ENCODE results near the gene LRRC8A. TPM values are rescaled to one million over a fixed set of nuclear protein-coding genes. Genes with fewer than 3 reads are reported as not detected.
A peak's percentile ranks its signal among the peaks of the same experiment; 100 is the strongest.

Gene LRRC8A
- total and polyA plus RNA-seq, 2 of the 13 experiments (the other 11 are each of a cell fraction or from before 2014, with no cell fraction given): 16.1 to 40.6 TPM

- TF ChIP-seq ZNF292 (CRISPR knock-in tag; IDR thresholded peaks at IDR 0.05; ENCODE audit: borderline replicate concordance, low read depth) (no peak), ZNF605 (CRISPR knock-in tag; IDR thresholded peaks at IDR 0.05) (peak; percentile 18; the same call in 1 of the 2 replicates), TCF12 (IDR thresholded peaks at IDR 0.05) (no peak), TCF12 (CRISPR knock-in tag; IDR thresholded peaks at IDR 0.05) (no peak), ZNF20 (CRISPR knock-in tag; IDR thresholded peaks at IDR 0.05) (0 out of 2 replicates have a peak, but pooled peaks have one; percentile 32), NCOA2 (CRISPR knock-in tag; IDR thresholded peaks at IDR 0.05) (peak; percentile 41; the same call in 1 of the 2 replicates), ZNF773 (CRISPR knock-in tag; IDR thresholded peaks at IDR 0.05; ENCODE audit: borderline replicate concordance) (0 out of 2 replicates have a peak, but pooled peaks have one; percentile 18), ISL2 (CRISPR knock-in tag; IDR thresholded peaks at IDR 0.05) (peak; percentile 78; the same call in 1 of the 2 replicates), NFKBIZ (CRISPR knock-in tag; IDR thresholded peaks at IDR 0.05) (peak; percentile 79; the same call in 1 of the 2 replicates), ZSCAN21 (CRISPR knock-in tag; IDR thresholded peaks at IDR 0.05; ENCODE audit: borderline replicate concordance) (no peak), ATF7-NPFF (CRISPR knock-in tag; IDR thresholded peaks at IDR 0.05; ENCODE audit: low read depth) (peak; percentile 65; the same call in 1 of the 2 replicates), ZC3H13 (CRISPR knock-in tag; IDR thresholded peaks at IDR 0.05) (peak; percentile 97), ZNF382 (CRISPR knock-in tag; IDR thresholded peaks at IDR 0.05; ENCODE audit: borderline replicate concordance) (no peak), CCDC6 (CRISPR knock-in tag; IDR thresholded peaks at IDR 0.05) (peak; percentile 40; the same call in 1 of the 2 replicates), ZNF672 (CRISPR knock-in tag; IDR thresholded peaks at IDR 0.05) (0 out of 2 replicates have a peak, but pooled peaks have one; percentile 13), ZNF343 (CRISPR knock-in tag; IDR thresholded peaks at IDR 0.05) (peak; percentile 89), ZBTB21 (CRISPR knock-in tag; IDR thresholded peaks at IDR 0.05) (peak; percentile 39; the same call in 1 of the 2 replicates), ZNF577 (CRISPR knock-in tag; IDR thresholded peaks at IDR 0.05; ENCODE audit: borderline replicate concordance, low read depth) (no peak), SALL2 (CRISPR knock-in tag; IDR thresholded peaks at IDR 0.05) (peak; percentile 95; the same call in 1 of the 2 replicates), ZNF331 (CRISPR knock-in tag; IDR thresholded peaks at IDR 0.05) (peak; percentile 57), TP53 (CRISPR knock-in tag; conservative IDR thresholded peaks at IDR 0.05) (peak; percentile 82; the same call in 1 of the 2 replicates), ATF1 (CRISPR knock-in tag; IDR thresholded peaks at IDR 0.05) (no peak), ZNF441 (CRISPR knock-in tag; IDR thresholded peaks at IDR 0.05; ENCODE audit: borderline replicate concordance) (peak; percentile 84; the same call in 1 of the 2 replicates), ZNF629 (CRISPR knock-in tag; conservative IDR thresholded peaks at IDR 0.05) (no peak), ZNF350 (CRISPR knock-in tag; IDR thresholded peaks at IDR 0.05; ENCODE audit: borderline replicate concordance, low read depth) (peak; percentile 51; the same call in 1 of the 2 replicates)
- TF ChIP-seq, protein P1, sequence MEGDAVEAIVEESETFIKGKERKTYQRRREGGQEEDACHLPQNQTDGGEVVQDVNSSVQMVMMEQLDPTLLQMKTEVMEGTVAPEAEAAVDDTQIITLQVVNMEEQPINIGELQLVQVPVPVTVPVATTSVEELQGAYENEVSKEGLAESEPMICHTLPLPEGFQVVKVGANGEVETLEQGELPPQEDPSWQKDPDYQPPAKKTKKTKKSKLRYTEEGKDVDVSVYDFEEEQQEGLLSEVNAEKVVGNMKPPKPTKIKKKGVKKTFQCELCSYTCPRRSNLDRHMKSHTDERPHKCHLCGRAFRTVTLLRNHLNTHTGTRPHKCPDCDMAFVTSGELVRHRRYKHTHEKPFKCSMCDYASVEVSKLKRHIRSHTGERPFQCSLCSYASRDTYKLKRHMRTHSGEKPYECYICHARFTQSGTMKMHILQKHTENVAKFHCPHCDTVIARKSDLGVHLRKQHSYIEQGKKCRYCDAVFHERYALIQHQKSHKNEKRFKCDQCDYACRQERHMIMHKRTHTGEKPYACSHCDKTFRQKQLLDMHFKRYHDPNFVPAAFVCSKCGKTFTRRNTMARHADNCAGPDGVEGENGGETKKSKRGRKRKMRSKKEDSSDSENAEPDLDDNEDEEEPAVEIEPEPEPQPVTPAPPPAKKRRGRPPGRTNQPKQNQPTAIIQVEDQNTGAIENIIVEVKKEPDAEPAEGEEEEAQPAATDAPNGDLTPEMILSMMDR (CRISPR knock-in tag; IDR thresholded peaks at IDR 0.05): peak; percentile 3; the same call in 1 of the 2 replicates
- TF ChIP-seq, protein P2, sequence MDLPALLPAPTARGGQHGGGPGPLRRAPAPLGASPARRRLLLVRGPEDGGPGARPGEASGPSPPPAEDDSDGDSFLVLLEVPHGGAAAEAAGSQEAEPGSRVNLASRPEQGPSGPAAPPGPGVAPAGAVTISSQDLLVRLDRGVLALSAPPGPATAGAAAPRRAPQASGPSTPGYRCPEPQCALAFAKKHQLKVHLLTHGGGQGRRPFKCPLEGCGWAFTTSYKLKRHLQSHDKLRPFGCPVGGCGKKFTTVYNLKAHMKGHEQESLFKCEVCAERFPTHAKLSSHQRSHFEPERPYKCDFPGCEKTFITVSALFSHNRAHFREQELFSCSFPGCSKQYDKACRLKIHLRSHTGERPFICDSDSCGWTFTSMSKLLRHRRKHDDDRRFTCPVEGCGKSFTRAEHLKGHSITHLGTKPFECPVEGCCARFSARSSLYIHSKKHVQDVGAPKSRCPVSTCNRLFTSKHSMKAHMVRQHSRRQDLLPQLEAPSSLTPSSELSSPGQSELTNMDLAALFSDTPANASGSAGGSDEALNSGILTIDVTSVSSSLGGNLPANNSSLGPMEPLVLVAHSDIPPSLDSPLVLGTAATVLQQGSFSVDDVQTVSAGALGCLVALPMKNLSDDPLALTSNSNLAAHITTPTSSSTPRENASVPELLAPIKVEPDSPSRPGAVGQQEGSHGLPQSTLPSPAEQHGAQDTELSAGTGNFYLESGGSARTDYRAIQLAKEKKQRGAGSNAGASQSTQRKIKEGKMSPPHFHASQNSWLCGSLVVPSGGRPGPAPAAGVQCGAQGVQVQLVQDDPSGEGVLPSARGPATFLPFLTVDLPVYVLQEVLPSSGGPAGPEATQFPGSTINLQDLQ (CRISPR knock-in tag; IDR thresholded peaks at IDR 0.05): peak; percentile 22; the same call in 1 of the 2 replicates
Observed at GRCh38 chr9:128947527-128948301, 65.8 kb downstream of the LRRC8A start, which contains the start of the genes DOLK and NUP188 (continued).
